Stimulated activated CD4-positive, alpha-beta T cell treated with anti-CD3 and anti-CD28 coated beads, Interleukin-4, amount 100 ng/mL, for 4 hours (primary cell): ENCODE measurements around the gene MIEF2.
"Not testable (repeated sequence)": the region's sequence is repeated elsewhere in the genome, so short reads cannot be mapped to it uniquely, and the experiment has no call there.

Source experiments
- DNase-seq, 2 experiments: peaks; one replicate each; pipeline ENCODE4 v3.0.0-alpha.2; 2020

The MIEF2 gene, protein sequence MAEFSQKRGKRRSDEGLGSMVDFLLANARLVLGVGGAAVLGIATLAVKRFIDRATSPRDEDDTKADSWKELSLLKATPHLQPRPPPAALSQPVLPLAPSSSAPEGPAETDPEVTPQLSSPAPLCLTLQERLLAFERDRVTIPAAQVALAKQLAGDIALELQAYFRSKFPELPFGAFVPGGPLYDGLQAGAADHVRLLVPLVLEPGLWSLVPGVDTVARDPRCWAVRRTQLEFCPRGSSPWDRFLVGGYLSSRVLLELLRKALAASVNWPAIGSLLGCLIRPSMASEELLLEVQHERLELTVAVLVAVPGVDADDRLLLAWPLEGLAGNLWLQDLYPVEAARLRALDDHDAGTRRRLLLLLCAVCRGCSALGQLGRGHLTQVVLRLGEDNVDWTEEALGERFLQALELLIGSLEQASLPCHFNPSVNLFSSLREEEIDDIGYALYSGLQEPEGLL

DNA sequence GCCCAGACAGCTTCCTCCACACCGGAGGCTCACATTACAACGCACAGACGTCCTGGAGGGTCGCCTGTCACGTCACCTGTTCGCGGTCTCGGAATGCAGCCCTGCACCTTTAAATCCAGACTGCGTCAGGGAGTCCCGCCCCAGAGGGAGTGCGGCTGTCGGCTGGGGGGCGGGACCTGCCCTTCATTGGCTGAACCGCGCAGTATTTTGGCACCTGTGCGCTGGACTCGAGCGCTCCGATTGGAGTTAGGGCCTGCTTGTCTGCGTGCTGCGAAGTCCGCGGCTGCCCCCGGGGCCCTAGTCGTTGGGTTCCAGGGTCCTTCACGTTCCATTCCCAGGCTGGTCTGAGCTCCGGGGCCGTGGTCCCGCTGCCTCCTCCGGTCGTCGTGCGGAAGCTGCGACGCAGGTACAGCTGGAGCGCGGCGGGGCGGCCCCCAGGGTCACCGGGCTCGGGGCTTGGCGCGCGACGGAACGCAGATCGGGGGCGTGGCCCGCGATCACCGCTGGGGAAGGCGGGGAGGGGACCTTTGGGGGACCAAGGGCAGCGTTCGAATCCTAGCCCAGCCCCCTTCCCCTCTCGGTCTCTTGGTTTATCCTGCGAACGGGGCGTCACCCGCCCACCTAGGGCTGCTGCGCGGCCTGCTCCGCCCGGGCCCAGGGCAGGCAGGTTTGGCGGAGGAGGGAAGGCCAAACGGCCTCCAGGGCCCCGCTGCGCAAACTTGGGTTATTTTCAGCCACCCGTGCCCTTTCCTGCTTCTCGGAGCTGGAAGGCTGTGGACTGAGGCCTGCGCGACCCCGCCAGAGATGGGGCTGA, at the start of gene MIEF2:
TSS of gene MIEF2 (plus strand) at position 331 of the 814 bp plus-strand sequence. CDS start 2,059 bp downstream, outside the sequence.
- DNase-seq = peak; percentile 89 to 90

DNA sequence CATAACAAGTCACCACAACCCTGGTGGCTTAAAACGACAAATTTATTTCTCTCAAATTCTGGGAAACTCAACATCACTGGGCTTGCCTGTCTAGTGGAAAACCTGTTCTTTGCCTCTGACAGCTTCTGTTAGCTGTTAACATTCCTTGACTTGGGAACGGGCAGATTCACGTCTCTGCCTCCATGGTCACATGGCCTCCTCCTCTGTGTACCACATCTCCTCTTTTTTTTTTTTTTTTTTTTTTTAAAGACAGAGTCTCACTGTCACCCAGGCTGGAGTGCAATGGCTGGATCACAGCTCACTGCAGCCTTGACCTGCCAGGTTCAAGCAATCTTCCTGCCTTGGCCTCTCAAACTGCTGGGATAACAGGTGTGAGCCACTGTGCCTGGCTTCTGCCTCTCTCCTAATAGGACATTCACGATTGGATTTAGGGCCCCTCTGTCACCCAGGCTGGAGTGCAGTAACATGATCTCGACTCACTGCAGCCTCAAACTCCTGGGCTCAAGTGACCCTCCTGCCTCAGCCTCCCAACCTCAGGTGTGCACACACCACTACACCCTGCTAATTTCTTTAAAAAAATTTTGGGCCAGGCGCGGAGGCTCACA, 46.7 kb upstream of the MIEF2 start:
- DNase-seq = no peak

DNA sequence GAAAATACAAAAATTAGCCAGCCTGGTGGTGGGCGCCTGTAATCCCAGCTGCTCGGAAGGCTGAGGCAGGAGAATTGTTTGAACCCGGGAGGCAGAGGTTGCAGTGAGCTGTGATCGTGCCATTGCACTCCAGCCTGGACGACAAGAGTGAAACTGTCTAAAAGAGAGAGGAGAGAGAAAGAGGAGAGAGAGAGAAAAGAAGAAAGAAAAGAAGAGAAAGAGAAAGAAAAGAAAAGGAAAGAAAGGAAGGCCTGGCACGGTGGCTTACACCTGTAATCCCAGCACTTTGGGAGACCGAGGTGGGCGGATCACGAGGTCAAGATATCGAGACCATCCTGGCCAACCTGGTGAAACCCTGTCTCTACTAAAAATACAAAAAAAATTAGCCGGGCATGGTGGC, 43.6 kb upstream of the MIEF2 start:
- DNase-seq = not testable (repeated sequence)

DNA sequence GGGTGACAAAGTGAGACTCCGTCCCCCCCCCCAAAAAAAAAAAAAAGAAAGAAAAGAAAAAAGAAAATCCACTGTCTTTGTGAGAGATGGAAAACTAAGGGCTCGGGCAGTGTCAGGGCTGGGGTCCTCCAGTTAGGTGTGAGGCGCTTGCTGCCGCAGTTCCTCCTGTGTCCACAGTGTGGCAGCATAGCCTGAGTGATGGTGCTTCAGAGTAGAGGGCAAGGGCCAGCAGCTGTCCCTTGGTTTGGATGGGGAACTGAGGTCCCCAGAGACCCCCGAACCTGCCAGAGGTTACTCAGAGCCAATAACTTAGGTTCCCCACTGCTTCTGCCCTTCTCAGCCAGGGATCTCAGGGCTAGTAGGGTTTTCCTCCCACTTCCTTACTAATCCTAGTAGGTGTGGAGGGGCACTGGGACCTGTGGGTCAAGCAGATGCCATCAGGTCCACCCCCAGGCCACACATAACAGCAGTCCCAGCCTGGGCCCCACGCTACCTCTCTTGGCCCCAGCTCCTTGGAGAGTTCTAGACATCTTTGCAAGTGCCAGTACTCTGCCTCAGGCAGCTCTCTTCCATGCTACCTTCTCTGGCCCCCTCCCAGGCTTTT, 42.9 kb upstream of the MIEF2 start:
- DNase-seq = peak; percentile 60 to 67

DNA sequence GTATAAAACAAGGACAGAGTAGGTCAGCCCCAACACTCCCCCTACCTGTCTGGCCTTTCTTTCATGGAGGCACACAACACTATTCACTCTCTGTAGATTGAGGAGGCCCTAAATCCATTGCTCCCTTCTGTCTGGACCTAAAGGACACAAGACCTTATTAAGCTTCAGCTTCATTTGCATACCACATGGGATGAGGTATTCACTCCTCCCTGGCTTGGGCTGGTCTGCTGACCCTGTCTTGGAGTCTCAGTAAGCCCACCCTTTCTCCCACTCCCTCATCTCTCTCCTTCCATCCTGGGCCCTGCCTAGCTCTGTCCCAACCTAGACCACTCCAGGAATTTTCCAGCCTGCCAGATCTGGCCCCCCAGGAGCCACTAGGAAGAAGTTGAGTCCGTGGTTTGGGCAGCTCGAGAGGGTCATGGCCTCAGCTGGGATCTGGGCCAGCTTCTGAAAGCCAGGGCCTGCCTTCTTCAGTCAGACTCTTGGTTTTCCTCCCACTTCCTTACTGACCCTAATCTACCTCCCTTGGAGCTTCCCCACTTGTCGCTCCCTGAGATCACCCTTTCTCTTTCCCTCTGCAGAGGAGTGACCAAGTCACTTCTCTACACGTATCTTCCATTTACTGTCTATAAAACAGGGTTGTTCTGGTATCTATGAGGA, 41.6 kb upstream of the MIEF2 start:
- DNase-seq = no peak

DNA sequence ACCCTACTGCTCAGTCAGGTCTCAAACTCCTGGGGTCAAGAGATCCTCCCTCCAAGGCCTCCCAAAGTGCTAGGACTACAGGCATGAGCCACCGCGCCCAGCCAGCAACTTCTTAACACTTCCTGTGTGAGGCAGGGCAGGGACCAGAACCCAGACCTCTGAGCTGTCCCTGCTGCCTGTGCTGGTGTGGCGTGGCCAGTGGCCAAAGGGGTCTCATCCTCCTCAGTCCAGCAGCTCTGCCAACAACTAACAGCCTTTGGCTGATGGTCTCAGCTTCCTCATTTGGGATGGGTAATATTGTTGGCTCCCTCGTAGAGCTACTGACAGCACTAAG, 36.4 kb upstream of the MIEF2 start:
- no peak for DNase-seq

DNA sequence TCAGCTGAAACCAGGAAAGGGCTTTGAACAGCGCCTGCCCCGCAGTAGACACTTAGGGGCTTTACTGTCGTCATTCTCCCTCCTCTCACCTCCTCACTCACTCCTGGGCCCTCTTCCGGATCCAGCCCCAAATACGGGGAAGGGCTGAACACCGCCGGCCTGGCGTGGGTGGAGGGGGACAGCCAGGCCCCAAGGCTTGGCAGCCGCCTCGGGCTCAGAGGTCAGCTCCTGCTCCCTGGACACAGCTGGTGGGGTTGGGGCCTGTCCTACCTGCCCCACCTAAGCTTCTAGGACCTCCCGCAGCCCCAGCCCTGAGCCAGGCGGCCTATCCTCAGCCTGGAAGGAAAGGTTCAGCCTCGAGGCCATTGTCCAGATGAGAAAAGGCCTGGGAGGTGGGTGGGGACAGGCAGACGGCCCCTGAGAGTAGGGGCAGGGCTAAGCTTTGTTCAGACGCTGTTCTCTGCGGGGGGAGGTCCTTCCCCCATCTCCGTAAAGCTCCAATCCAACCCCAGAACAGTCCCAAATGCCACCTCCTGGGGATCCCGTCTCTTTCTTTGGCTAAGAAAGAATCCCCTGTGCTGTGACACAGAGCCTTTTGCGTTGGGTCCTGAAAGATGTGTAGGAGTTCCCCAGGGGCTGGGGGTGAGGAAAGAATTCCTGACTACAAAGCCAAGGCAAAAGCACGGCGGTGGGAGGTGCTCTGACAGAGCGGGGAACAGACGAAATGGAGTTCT, 35.9 kb upstream of the MIEF2 start:
- no peak for DNase-seq

DNA sequence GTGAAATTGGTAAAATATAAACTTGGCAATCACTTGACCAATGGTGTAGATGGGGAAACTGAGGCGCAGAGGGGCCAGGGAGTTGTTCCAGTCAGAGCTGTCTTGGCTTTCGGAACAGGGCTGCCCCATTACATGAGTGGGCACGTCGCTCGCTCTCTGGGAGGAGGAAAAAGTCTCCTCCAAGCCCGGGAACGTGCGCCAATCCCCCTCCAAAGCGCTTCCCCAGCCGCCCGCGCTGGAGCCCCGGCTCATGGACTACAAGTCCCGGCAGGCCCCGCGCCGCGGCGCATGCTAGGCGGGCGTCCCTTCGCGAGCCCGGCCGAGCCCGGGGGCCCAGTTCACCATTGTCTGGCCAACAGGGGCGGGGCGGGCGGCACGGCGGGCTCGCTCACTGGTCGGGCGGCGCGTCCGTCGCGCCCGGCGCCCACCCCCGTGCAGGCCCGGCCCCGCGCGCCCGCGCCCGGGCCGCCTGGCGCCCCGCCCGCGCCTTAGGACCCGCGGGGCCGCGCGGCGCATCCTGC, 35.3 kb upstream of the MIEF2 start, which contains the start of gene LLGL1:
TSS of gene LLGL1 (plus strand) at position 515 of the 521 bp plus-strand sequence. CDS start 48 bp downstream, outside the sequence.
- peak; percentile 92 to 96 for DNase-seq

DNA sequence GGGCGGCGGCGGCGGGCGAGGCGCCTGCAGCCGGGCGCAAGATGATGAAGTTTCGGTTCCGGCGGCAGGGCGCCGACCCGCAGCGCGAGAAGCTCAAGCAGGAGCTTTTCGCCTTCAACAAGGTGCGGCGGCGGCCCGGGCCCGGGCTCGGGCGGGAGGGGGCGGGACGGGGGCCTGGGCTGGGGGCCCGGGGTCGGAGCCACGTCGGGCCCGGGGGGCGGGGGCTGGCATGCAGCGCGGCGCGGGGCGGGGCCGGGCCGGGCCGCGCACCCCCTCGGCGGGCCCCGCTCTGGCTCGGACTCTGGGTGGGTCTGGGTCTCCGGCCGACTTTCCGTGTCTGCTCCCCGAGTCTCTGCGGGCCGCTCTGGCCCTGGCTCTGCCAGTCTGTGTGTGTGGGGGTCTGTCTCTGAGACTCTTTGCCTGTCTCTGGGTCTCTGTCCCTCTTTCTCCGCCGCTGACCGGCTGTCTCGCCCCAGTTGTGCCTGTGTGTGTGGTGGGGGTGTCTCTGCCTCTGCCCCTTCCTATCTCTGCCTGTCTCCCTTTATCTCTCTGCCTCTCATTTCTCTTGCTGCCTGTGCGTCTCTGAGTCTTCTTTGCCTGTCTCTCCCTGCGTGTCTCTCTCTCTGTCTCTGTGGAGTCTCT, 34.7 kb upstream of the MIEF2 start:
- peak in 1 of 2 experiments; percentile 52 for DNase-seq

DNA sequence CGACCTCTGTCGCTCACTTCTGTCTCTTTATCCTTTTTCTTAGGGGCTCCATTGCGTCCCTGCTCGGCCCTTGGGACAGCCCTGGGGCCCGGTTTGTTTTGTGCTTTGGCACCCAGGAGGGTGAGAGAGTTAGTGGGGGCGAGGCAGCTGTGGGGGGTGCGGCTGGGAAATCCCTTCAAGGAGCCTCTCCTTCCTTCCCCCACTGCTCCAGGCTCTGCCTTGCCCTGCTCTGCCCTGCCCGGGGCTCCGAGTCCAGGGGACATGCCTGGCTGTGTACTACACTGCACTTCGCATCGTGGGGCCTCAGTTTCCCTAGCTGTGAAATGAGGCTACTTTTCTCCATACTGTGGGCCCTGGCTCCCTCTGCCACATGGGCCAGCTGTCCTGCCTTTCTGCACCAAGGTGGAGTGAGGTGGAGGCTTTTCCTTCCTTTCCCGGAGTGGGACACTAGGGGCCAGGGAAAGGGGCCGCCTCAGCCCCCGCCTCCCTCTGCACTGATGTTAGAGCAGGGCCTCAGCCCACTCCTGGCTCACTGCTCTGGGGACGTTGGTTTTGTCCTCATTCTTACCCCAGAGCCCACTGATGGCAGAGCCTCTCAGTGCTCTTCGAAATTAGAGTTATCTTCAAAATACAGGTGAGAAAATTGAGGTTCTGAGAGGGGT, 34.0 kb upstream of the MIEF2 start:
- DNase-seq = no peak

DNA sequence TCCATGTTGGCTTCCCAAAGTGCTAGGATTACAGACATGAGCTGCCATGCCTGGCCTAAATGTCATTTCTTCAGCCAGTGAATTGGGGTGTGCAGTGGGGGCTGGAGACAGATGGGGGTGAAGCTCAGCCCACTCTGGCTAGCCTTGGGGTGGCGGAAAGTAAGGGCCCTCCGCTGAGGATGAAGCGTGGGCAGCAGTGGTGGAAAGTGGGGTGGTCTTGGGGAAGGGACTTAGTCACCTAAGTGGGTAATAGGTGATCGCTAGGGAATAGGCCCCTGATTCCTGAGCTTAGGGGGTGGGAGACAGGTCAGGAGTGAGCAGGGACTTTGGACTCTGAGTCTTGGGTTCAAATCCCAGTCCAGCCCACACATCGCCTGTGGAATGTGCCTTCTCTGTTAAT, 32.8 kb upstream of the MIEF2 start:
- no peak for DNase-seq

DNA sequence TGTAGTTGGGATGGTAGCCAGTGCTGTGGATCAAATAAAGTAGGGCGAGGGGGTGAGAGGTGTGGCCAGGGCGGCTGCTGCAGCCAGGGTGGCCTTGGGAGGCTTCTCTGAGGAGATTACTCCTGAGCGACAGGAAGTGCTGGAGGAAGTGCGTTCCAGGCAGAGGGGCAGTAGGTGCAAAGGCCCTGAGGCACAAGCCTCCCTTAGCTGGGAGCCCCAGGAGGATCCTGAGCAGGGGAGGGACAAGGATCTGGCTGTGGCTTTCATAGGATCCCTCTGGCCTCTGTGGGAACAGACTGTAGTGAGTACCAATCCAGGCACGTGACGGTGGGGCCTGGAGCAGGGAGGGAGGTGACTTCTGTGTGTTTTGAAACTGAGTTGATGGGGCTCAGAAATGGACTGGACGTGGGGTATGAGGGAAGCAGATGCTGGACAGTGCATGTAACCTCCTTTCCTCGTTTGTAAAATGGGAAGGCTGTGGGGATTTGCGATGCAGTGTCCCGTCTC, 32.2 kb upstream of the MIEF2 start:
- DNase-seq = no peak

DNA sequence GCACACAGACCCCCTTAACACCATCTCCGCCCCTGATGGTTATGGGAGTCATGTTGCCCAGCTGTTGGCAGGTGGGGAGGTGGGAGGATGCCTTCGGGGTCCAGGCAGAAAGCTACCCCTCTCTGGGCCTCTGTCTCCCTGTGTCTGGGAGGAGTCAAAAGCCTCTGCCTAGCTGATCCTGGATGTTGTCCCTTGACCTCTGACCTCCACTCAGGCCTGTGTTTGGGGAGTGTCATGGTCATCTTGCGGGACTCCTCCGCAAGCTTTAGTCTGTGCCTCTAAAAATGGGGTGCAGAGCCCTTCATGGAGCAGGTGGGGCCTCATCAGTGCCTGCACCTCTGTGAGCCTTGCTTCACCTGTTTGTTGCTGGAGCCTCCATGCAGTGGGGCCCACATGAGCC, 31.2 kb upstream of the MIEF2 start:
- no peak for DNase-seq

DNA sequence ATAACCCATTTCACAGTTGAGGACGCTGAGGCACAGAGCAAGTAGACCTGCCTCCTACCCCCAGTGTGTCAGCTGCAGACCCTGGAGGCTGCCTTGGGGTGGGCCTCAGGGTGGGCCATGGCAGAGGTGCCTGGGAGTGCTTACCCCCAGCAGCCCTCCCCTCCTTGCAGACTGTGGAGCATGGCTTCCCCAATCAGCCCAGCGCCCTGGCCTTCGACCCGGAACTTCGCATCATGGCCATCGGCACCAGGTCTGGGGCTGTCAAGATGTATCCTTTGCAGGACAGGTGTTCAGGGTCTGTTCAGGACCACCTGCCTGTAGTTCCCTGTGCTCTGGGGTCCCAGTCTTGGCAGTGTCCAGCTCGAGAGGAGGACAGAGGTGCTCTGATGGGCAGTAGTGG, 30.7 kb upstream of the MIEF2 start:
- no peak for DNase-seq

DNA sequence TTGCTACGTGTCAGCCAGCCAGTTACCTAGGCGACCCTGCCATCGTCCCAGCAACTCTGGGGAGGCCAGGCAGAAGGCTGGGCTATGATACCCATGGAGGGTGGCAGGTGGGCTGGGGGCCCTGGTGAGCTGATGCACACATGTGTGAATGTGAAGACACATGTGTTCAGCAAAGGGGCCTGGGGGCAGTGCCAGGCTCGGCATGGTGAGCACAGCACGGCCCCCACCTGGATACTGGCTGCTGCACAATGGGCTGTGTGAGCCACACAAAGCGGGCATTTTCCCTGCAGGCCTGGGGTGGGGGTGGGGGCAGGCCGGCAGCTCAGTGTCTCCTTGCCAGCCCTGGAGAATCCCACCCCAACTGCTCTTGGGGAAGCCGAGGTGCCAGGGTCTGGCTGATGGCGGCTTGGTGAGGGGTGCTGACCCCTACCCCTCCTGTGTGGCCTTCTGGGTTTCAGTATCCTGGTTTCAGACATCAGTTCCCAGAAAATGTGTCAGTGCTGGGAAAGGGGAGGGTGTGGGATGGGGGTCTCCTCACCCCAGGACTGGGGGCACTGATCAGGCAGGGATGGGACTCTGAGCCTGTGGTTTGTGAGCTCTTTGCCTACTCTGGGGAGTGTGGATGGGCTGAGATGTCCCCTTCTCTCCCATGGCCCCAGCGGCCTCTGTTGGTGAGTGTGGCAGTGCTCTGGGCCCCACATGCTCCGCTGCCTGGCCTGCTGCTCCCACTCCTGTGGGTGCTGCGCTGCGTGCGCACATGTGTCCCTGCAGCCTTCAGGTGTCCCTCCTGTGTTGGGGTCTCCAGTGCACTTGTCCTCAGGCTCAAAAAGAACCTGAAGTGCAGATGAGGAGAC, 29.9 kb upstream of the MIEF2 start:
- DNase-seq = no peak

DNA sequence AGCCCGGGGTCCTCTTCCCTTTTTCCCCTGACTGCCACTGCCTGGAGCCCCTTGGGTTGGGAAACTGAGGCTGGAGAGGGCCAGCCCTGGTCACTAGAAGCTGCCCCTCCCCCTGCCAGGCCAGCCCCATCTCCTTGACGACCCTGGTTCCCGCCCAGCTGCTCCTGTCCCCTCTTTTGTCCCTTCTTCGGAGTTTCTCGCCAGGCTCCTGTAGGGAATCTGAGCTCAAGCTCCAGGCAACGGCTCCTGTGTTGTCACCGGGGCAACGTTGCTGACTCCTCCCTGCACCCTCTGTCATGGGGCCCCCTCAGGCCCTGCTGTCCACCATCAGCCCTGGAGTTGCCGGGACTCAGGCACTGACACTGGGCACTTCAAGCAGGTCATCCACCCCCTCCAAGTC, 29.3 kb upstream of the MIEF2 start:
- no peak for DNase-seq

DNA sequence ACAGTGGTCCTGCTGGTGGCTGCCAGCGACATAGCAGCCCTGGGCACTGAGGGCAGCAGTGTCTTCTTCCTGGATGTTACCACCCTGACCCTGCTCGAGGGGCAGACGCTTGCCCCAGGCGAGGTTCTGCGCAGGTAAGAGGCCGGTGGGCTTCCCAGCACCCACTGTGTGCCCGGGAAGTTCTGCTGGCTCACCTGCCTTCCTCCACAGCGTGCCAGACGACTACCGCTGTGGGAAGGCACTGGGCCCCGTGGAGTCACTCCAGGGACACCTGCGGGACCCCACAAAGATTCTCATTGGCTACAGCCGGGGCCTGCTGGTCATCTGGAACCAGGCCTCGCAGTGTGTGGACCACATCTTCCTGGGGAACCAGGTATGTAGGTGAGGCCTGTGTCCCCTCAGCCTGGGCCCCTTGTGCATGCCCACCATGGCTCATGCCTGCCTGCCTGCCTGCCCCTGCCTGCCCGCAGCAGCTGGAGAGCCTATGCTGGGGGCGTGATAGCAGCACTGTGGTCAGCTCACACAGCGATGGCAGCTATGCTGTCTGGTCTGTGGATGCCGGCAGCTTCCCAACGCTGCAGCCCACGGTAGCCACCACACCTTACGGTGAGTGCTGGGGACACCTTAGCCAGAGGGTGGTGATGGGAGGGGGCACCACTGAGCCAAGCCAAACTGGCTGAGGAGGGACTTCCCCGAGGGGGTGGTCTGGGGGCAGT, 26.5 kb upstream of the MIEF2 start:
- no peak for DNase-seq

DNA sequence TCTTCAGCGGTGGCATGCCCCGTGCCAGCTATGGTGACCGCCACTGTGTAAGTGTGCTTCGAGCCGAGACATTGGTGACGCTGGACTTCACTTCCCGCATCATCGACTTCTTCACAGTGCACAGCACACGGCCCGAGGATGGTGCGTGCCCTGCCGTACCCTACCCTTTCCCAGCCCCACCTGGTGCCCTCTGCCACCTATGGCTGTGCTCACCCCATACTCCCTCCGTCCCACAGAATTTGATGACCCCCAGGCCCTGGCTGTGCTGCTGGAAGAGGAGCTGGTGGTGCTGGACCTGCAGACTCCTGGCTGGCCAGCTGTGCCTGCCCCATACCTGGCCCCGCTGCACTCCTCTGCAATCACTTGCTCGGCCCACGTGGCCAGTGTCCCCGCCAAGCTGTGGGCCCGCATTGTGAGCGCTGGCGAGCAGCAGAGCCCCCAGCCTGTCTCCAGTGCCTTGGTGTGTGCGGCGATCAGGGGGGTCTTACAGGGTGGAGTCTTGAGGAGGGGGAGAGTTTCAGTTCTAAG, 25.5 kb upstream of the MIEF2 start:
- no peak for DNase-seq
